GM23338 (cell line): ENCODE measurements around the gene CNST. TPM values are rescaled to one million over a fixed set of nuclear protein-coding genes. Genes with fewer than 3 reads are reported as not detected.

Experiments
- ATAC-seq: fragments of 200-7000 bp; cut with Tn5 transposase; 3 replicates; pipeline ENCODE4 v1.9.1; 2020
- DNase-seq: peaks from one replicate; pipeline ENCODE4 v3.0.0-alpha.2; 2015; ENCODE audit warnings: low spot score
- H2AFZ ChIP-seq: fragments of 200-600 bp; sonication (generic); 2 replicates; pipeline ENCODE4 v1.8.0; 2016; ENCODE audit warnings: antibody characterized with exemption, mild to moderate bottlenecking, moderate library complexity
- H3F3A ChIP-seq: fragments of 200-600 bp; sonication (generic); replicated peaks from 2 replicates; pipeline ENCODE4 v1.8.0; 2017; ENCODE audit warnings: antibody characterized with exemption, mixed run types, low read depth
- H3K27ac ChIP-seq: fragments of 200-600 bp; sonication (generic); 2 replicates; pipeline ENCODE4 v1.6.1; 2016; ENCODE audit warnings: low read depth
- H3K27me3 ChIP-seq: fragments of 200-600 bp; sonication (generic); 2 replicates; pipeline ENCODE4 v1.8.0; 2016; ENCODE audit warnings: mild to moderate bottlenecking, mixed run types, moderate library complexity; ENCODE audit not compliant: insufficient read depth
- H3K36me3 ChIP-seq: fragments of 200-600 bp; sonication (generic); 2 replicates; pipeline ENCODE4 v1.8.0; 2016; ENCODE audit warnings: mild to moderate bottlenecking; ENCODE audit not compliant: insufficient read depth
- H3K4me1 ChIP-seq: fragments of 200-600 bp; sonication (generic); 2 replicates; pipeline ENCODE4 v1.8.0; 2016; ENCODE audit warnings: mild to moderate bottlenecking, moderate library complexity; ENCODE audit not compliant: insufficient read depth
- H3K4me2 ChIP-seq: fragments of 200-600 bp; sonication (generic); 2 replicates; pipeline ENCODE4 v1.7.1; 2017; ENCODE audit warnings: mixed run types
- H3K4me3 ChIP-seq: fragments of 200-600 bp; sonication (generic); 2 replicates; pipeline ENCODE4 v1.6.1; 2016; ENCODE audit warnings: mixed run types
- H3K79me2 ChIP-seq: fragments of 200-600 bp; sonication (generic); replicated peaks from 2 replicates; pipeline ENCODE4 v1.8.0; 2017; ENCODE audit warnings: mild to moderate bottlenecking; ENCODE audit not compliant: insufficient read depth
- H3K9me2 ChIP-seq: fragments of 200-600 bp; sonication (generic); 2 replicates; pipeline ENCODE4 v1.8.0; 2017; ENCODE audit not compliant: insufficient read depth
- H4K20me1 ChIP-seq: fragments of 200-600 bp; sonication (generic); replicated peaks from 2 replicates; pipeline ENCODE4 v1.8.0; 2017; ENCODE audit warnings: mild to moderate bottlenecking; ENCODE audit not compliant: insufficient read depth
- H3K27ac Mint-ChIP-seq: 2 replicates; pipeline ENCODE4 v1.8.0; 2020; ENCODE audit warnings: inconsistent platforms, mild to moderate bottlenecking, moderate library complexity, mixed read lengths
- H3K27me3 Mint-ChIP-seq: 3 replicates; pipeline ENCODE4 v1.8.0; 2022; ENCODE audit warnings: low read depth, mild to moderate bottlenecking, moderate library complexity, mixed read lengths, inconsistent platforms; ENCODE audit not compliant: insufficient read depth, poor library complexity
- H3K36me3 Mint-ChIP-seq: 3 replicates; pipeline ENCODE4 v1.8.0; 2021; ENCODE audit warnings: low read depth, mild to moderate bottlenecking, inconsistent platforms, moderate library complexity, mixed read lengths
- H3K4me1 Mint-ChIP-seq: 3 replicates; pipeline ENCODE4 v1.8.0; 2020; ENCODE audit warnings: mild to moderate bottlenecking, inconsistent platforms, mixed read lengths
- H3K4me3 Mint-ChIP-seq: 3 replicates; pipeline ENCODE4 v1.8.0; 2021; ENCODE audit warnings: moderate library complexity, mild to moderate bottlenecking, inconsistent platforms, mixed read lengths
- H3K9me3 Mint-ChIP-seq: 3 replicates; pipeline ENCODE4 v1.8.0; 2020; ENCODE audit warnings: moderate library complexity, mild to moderate bottlenecking, inconsistent platforms, mixed read lengths
- EZH2phosphoT487 ChIP-seq: fragments of 200-600 bp; sonication (generic); IDR thresholded peaks from one replicate; pipeline ENCODE4 v1.8.1; 2018; ENCODE audit warnings: antibody characterized with exemption; ENCODE audit not compliant: unreplicated experiment
- ZNF114 ChIP-seq: fragments of 250-450 bp; sonication (Bioruptor Pico); IDR thresholded peaks from 2 replicates; pipeline ENCODE4 v1.5.0; 2020; ENCODE audit warnings: mild to moderate bottlenecking, moderate library complexity
- ZNF331 ChIP-seq: fragments of 250-450 bp; sonication (Bioruptor Pico); IDR thresholded peaks from 2 replicates; pipeline ENCODE4 v1.5.0; 2020; ENCODE audit warnings: low read depth, mild to moderate bottlenecking, moderate library complexity
- polyA plus RNA-seq: library from polyadenylated mRNA; unstranded; fragments of >200 nt; fragmentation: Nextera tagmentation; extraction: Ambion mirVana; gene quantifications from 2 replicates; pipeline ENCODE4 v1.2.1, GENCODE V29; 2016
- total RNA-seq: library from RNA; depleted of rRNA; stranded (reverse); fragments of >200 nt; shearing (Covaris generic); gene quantifications from 2 replicates; pipeline ENCODE4 v1.2.3, GENCODE V29; 2014
- TF ChIP-seq, protein P1 (sequence below): IDR thresholded peaks from one replicate; pipeline ENCODE4 v1.6.1; 2018; ENCODE audit warnings: antibody characterized with exemption; ENCODE audit not compliant: unreplicated experiment
- TF ChIP-seq, protein P2 (sequence below), 2 experiments: fragments of 200-600 bp in 1 of 2; sonication (generic) in 1 of 2; conservative IDR thresholded peaks; 2 replicates each; pipeline versions ENCODE4 v1.5.1 to v1.6.1; 2016 to 2017; ENCODE audit warnings: antibody characterized with exemption in 2 of 2, low read depth in 2 of 2, mild to moderate bottlenecking in 2 of 2, moderate library complexity in 1 of 2
- TF ChIP-seq, protein P3 (sequence below): IDR thresholded peaks from 2 replicates; pipeline ENCODE4 v1.6.1; 2016; ENCODE audit warnings: antibody characterized with exemption

CNST gene
- total and polyA plus RNA-seq, 2 experiments from 2014 or later, result 8.1 to 17.6 TPM

DNA sequence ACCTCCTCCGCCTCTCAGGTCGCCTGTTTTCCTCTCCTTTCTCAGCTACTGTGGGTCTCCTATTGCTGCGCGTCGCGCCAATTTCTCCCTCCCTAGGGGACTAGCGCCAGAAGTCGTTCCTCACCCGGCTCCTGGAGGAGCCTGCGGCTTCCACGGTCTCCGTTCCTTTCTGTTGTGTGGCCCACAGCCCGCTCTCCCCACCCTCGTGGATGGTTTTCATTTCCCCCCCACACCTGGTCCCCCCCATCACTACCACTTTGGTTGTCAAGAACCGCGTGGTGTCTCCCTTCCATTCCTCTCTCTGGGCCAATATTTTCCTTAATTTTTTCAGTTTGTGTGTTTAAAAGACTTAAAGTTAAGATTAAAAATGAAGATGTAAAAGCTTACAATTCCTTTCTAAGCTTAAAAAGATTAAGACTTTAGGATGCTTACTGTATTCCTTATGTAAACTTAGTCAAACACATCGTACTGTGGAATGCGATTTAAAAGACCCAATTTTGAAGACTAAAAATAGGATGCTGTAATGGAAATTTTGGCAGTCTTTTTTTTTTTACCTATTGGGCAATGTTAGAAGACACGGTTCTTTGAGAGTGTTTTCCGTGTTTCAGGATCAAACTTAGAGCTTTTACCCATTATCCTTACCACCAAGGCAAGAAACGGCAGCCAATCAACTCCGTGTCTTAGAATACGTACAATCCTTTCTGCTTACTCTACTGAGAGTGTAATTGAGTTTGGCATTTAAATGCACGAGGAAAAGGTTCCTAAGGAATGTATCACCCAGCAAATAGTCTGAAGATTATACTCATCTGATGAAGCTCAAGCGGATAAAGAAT, 773 bp downstream of the CNST start:
- peaks cover 11% of the 10 kb centered on the region; the same call in 1 of the 2 replicates for H4K20me1 ChIP-seq
- H3K9me2 ChIP-seq, result no peaks in the 10 kb centered on the region
- peaks cover 9% of the 10 kb centered on the region for H3K4me1 Mint-ChIP-seq
- no peaks in the 10 kb centered on the region for H3F3A ChIP-seq
- TF ChIP-seq EZH2phosphoT487 (no peak), ZNF331 (CRISPR knock-in tag) (no peak), ZNF114 (CRISPR knock-in tag) (no peak)
- TF ChIP-seq, protein P1, sequence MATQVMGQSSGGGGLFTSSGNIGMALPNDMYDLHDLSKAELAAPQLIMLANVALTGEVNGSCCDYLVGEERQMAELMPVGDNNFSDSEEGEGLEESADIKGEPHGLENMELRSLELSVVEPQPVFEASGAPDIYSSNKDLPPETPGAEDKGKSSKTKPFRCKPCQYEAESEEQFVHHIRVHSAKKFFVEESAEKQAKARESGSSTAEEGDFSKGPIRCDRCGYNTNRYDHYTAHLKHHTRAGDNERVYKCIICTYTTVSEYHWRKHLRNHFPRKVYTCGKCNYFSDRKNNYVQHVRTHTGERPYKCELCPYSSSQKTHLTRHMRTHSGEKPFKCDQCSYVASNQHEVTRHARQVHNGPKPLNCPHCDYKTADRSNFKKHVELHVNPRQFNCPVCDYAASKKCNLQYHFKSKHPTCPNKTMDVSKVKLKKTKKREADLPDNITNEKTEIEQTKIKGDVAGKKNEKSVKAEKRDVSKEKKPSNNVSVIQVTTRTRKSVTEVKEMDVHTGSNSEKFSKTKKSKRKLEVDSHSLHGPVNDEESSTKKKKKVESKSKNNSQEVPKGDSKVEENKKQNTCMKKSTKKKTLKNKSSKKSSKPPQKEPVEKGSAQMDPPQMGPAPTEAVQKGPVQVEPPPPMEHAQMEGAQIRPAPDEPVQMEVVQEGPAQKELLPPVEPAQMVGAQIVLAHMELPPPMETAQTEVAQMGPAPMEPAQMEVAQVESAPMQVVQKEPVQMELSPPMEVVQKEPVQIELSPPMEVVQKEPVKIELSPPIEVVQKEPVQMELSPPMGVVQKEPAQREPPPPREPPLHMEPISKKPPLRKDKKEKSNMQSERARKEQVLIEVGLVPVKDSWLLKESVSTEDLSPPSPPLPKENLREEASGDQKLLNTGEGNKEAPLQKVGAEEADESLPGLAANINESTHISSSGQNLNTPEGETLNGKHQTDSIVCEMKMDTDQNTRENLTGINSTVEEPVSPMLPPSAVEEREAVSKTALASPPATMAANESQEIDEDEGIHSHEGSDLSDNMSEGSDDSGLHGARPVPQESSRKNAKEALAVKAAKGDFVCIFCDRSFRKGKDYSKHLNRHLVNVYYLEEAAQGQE, result no peak
- TF ChIP-seq, protein P2, sequence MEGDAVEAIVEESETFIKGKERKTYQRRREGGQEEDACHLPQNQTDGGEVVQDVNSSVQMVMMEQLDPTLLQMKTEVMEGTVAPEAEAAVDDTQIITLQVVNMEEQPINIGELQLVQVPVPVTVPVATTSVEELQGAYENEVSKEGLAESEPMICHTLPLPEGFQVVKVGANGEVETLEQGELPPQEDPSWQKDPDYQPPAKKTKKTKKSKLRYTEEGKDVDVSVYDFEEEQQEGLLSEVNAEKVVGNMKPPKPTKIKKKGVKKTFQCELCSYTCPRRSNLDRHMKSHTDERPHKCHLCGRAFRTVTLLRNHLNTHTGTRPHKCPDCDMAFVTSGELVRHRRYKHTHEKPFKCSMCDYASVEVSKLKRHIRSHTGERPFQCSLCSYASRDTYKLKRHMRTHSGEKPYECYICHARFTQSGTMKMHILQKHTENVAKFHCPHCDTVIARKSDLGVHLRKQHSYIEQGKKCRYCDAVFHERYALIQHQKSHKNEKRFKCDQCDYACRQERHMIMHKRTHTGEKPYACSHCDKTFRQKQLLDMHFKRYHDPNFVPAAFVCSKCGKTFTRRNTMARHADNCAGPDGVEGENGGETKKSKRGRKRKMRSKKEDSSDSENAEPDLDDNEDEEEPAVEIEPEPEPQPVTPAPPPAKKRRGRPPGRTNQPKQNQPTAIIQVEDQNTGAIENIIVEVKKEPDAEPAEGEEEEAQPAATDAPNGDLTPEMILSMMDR (conservative IDR thresholded peaks at IDR 0.05; ENCODE audit: low read depth in 2 of 2), result no peak
- TF ChIP-seq, protein P3, sequence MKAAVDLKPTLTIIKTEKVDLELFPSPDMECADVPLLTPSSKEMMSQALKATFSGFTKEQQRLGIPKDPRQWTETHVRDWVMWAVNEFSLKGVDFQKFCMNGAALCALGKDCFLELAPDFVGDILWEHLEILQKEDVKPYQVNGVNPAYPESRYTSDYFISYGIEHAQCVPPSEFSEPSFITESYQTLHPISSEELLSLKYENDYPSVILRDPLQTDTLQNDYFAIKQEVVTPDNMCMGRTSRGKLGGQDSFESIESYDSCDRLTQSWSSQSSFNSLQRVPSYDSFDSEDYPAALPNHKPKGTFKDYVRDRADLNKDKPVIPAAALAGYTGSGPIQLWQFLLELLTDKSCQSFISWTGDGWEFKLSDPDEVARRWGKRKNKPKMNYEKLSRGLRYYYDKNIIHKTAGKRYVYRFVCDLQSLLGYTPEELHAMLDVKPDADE, result no peak
- ATAC-seq (no peak), DNase-seq (peak; percentile 28)
- peak overlapping the region; percentile 94 for H3K4me2 ChIP-seq
- H3K36me3 ChIP-seq, result no peaks in the 10 kb centered on the region
- H3K4me3 Mint-ChIP-seq, result peak overlapping the region; percentile 98
- H3K36me3 Mint-ChIP-seq, result peaks cover 17% of the 10 kb centered on the region
- peak overlapping the region; percentile 95 for H3K4me3 ChIP-seq
- H3K79me2 ChIP-seq, result peaks cover 88% of the 10 kb centered on the region
- peak overlapping the region; percentile 90; the same call in 1 of the 2 replicates for H3K27ac Mint-ChIP-seq
- H3K9me3 Mint-ChIP-seq, result no peaks in the 10 kb centered on the region
- peak overlapping the region; percentile 86 for H3K27ac ChIP-seq
- peaks cover 7% of the 10 kb centered on the region for H3K27me3 Mint-ChIP-seq
- H3K27me3 ChIP-seq, result no peaks in the 10 kb centered on the region
- peak overlapping the region; percentile 90 for H2AFZ ChIP-seq
- H3K4me1 ChIP-seq, result peaks cover 13% of the 10 kb centered on the region; the same call in 1 of the 2 replicates
